Activated B cell treated with CpG ODN at 0.5 μM for 24 hours (primary cell): ENCODE measurements around the gene THSD4. TPM values are rescaled to one million over a fixed set of nuclear protein-coding genes. Genes with fewer than 3 reads are reported as not detected.
"Not testable (repeated sequence)": the region's sequence is repeated elsewhere in the genome, so short reads cannot be mapped to it uniquely, and the experiment has no call there.

Experiments
- ATAC-seq: fragments of 200-7000 bp; cut with Tn5 transposase; one replicate; pipeline ENCODE4 v1.10.0; 2021; ENCODE audit warnings: low read depth, mild to moderate bottlenecking, moderate library complexity
- CTCF ChIA-PET: fragments of 350-600 bp; sonication (Branson Sonifier 250); formaldehyde crosslinking; loops from one replicate; lab custom pipeline; 2021; ENCODE audit warnings: antibody characterized with exemption; lab: Charles Lee
- POLR2A ChIA-PET: fragments of 350-600 bp; sonication (Branson Sonifier 250); formaldehyde crosslinking; loops from one replicate; lab custom pipeline; 2021; ENCODE audit warnings: antibody characterized with exemption; lab: Charles Lee
- DNase-seq: peaks from one replicate; pipeline ENCODE4 v3.0.0; 2022
- H3K27ac Mint-ChIP-seq: one replicate; pipeline ENCODE4 v1.8.0; 2020; ENCODE audit warnings: mixed read lengths
- H3K27me3 Mint-ChIP-seq: one replicate; pipeline ENCODE4 v1.8.0; 2021; ENCODE audit warnings: mixed read lengths
- H3K36me3 Mint-ChIP-seq: one replicate; pipeline ENCODE4 v1.8.0; 2021; ENCODE audit warnings: low read depth, mixed read lengths
- H3K4me1 Mint-ChIP-seq: one replicate; pipeline ENCODE4 v1.8.0; 2021; ENCODE audit warnings: mixed read lengths
- H3K4me3 Mint-ChIP-seq: one replicate; pipeline ENCODE4 v1.8.0; 2020; ENCODE audit warnings: mild to moderate bottlenecking, mixed read lengths
- H3K9me3 Mint-ChIP-seq: one replicate; pipeline ENCODE4 v1.8.0; 2020; ENCODE audit warnings: mixed read lengths
- CTCF ChIP-seq: fragments of 200-600 bp; IDR thresholded peaks from one replicate; pipeline ENCODE4 v1.8.0; 2022; ENCODE audit warnings: antibody characterized with exemption, mild to moderate bottlenecking
- intact Hi-C: fragments of 100-400 bp; cut with micrococcal nuclease; formaldehyde crosslinking; loops from one replicate; pipeline ENCODE4 v1.15.1; 2024
- total RNA-seq: library from RNA; stranded (reverse); gene quantifications from 2 replicates; pipeline ENCODE4 v1.2.3, GENCODE V29; 2022

THSD4 gene
- total RNA-seq, 1 donor from 2014 or later: not detected

- ChIA-PET POLR2A (no interaction called here), CTCF (no interaction called here)
- no peak for ATAC-seq
- Mint-ChIP-seq H3K27ac (no peak overlapping the region), H3K9me3 (peaks cover 11% of the 10 kb centered on the region), H3K27me3 (peaks cover 2% of the 10 kb centered on the region), H3K4me3 (no peak overlapping the region), H3K36me3 (no peaks in the 10 kb centered on the region), H3K4me1 (no peaks in the 10 kb centered on the region)
- DNase-seq: no peak
- intact Hi-C loops: no loop called here
- TF ChIP-seq CTCF: no peak
Measured at GRCh38 chr15:71171195-71171594, 55.9 kb downstream of the THSD4 start.

GRCh38 chr15:71174360-71174759 lies 59.1 kb downstream of the THSD4 start:
- CTCF ChIA-PET, intact Hi-C loops, H3K27me3 Mint-ChIP-seq, H3K27ac Mint-ChIP-seq, H3K4me1 Mint-ChIP-seq, ATAC-seq, H3K4me3 Mint-ChIP-seq, POLR2A ChIA-PET, H3K36me3 Mint-ChIP-seq, DNase-seq: not testable (repeated sequence)
- peaks cover 11% of the 10 kb centered on the region for H3K9me3 Mint-ChIP-seq

GRCh38 chr15:71180986-71181853 lies 65.9 kb downstream of the THSD4 start:
- no peaks in the 10 kb centered on the region for H3K36me3 Mint-ChIP-seq
- DNase-seq: no peak

GRCh38 chr15:71182522-71182921 lies 67.3 kb downstream of the THSD4 start:
- no peak for ATAC-seq
- DNase-seq: no peak
- H3K27me3 Mint-ChIP-seq: no peaks in the 10 kb centered on the region
- no peaks in the 10 kb centered on the region for H3K36me3 Mint-ChIP-seq
- CTCF ChIA-PET: no interaction called here
- TF ChIP-seq CTCF: no peak
- peaks cover 2% of the 10 kb centered on the region for H3K9me3 Mint-ChIP-seq
- H3K4me1 Mint-ChIP-seq: no peaks in the 10 kb centered on the region
- intact Hi-C loops: no loop called here
- POLR2A ChIA-PET: no interaction called here
- no peak overlapping the region for H3K27ac Mint-ChIP-seq
- H3K4me3 Mint-ChIP-seq: no peak overlapping the region

More at GRCh38 chr15:71180986-71181853, 65.9 kb downstream of the THSD4 start:
- Mint-ChIP-seq H3K27ac (no peak overlapping the region), H3K4me3 (no peak overlapping the region), H3K4me1 (no peaks in the 10 kb centered on the region), H3K27me3 (no peaks in the 10 kb centered on the region), H3K9me3 (peaks cover 2% of the 10 kb centered on the region)
- intact Hi-C loops: no loop called here
- POLR2A ChIA-PET: no interaction called here
- CTCF ChIA-PET: no interaction called here
- ATAC-seq: no peak
- no peak for TF ChIP-seq CTCF

GRCh38 chr15:71183063-71183462 lies 67.8 kb downstream of the THSD4 start:
- Mint-ChIP-seq H3K36me3 (no peaks in the 10 kb centered on the region), H3K27me3 (no peaks in the 10 kb centered on the region), H3K27ac (no peak overlapping the region), H3K4me1 (no peaks in the 10 kb centered on the region), H3K4me3 (no peak overlapping the region), H3K9me3 (peaks cover 2% of the 10 kb centered on the region)
- ATAC-seq: no peak
- intact Hi-C loops: no loop called here
- DNase-seq: no peak
- TF ChIP-seq CTCF: no peak
- POLR2A ChIA-PET: no interaction called here
- CTCF ChIA-PET: no interaction called here
